ENCODE measurements around the gene HOXC10. TPM values are rescaled to one million over a fixed set of nuclear protein-coding genes. Genes with fewer than 3 reads are reported as not detected.

The HOXC10 gene
- total and polyA plus RNA-seq, 2 donors from 2014 or later = 49.7 to 50.7 TPM

- peak overlapping the region; percentile 87 to 93 for H3K27ac ChIP-seq (ENCODE audit: low read depth in 2 of 2, low read length in 2 of 2)
- H3K4me1 ChIP-seq (ENCODE audit: control insufficient read depth in 2 of 3, insufficient read depth in 2 of 3, low read depth in 1 of 3, low read length in 3 of 3) = peaks cover 0 to 25% (median 18%) of the 10 kb centered on the region in 3 donors
- H3K36me3 ChIP-seq (ENCODE audit: control insufficient read depth in 2 of 3, insufficient read depth in 3 of 3, low read length in 3 of 3) = no peaks in the 10 kb centered on the region
- peak overlapping the region; percentile 52 to 95 (median 59) for H3K9ac ChIP-seq (ENCODE audit: low read length in 3 of 3)
- H3K4me3 ChIP-seq (ENCODE audit: low read length in 3 of 3) = peak overlapping the region; percentile 67 to 88 (median 75)
- no peaks in the 10 kb centered on the region for H3K9me3 ChIP-seq (ENCODE audit: control insufficient read depth in 2 of 3, insufficient read depth in 1 of 3, low read length in 3 of 3)
- no peak for DNase-seq
- H3K27me3 ChIP-seq (ENCODE audit: control insufficient read depth, insufficient read depth, low read length) = peaks cover 3% of the 10 kb centered on the region
- no peak for FAIRE-seq
- no peak for TF ChIP-seq CTCF (IDR thresholded peaks at IDR 0.05; ENCODE audit: borderline replicate concordance, extremely low read depth, insufficient read depth)
- intact Hi-C loops (cut with DNase I) = no loop called here
These were observed 9.0 kb downstream of the HOXC10 start for GRCh38 chr12:53994009-53994263.

DNA sequence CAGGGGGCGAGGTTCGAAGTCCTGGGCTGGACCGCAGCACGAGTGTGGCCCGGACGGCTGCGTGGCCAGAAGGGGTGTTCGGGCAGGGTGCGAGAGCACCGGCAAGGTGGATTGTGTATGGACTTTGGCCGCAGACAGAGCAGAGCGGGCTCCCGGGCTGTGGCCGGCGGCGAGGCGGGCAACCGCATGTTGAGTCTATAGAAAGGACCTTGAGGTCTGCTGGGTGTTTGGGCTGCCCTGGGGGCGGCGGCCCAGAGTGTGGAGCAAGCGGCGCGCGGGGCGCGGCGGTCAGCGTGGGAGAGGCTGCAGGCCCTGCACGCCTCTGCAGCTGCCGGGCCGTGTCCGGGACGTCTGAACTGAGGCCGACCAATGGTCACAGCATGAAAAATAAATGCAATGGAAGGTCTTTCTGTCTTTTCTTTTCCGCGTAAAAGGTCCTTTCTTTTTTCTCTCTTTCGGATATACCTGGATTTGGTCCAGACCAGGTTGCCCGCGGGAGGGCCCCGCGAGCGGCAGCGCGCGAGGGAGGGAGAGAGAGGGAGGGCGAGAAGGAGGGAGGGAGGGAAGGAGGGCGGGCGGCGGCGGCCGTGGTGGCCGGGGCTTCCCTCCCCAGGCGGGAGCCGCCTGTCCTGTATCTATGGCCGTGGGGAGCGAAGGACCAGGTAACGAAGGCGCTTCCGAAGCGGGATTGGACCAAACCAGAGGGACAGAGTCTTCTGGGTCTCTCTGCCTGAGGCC is 9.5 kb downstream of the HOXC10 start:
- peaks cover 3% of the 10 kb centered on the region for H3K27me3 ChIP-seq (ENCODE audit: control insufficient read depth, insufficient read depth, low read length)
- intact Hi-C loops (cut with DNase I) = no loop called here
- DNase-seq (peak in 4 of 5 donors; percentile 60 to 80 (median 78)), FAIRE-seq (no peak)
- H3K4me1 ChIP-seq (ENCODE audit: control insufficient read depth in 2 of 3, insufficient read depth in 2 of 3, low read depth in 1 of 3, low read length in 3 of 3) = peaks cover 0 to 24% (median 18%) of the 10 kb centered on the region in 3 donors
- peak overlapping the region; percentile 71 to 95 (median 91) for H3K9ac ChIP-seq (ENCODE audit: low read length in 3 of 3)
- peak overlapping the region; percentile 67 to 88 (median 75) for H3K4me3 ChIP-seq (ENCODE audit: low read length in 3 of 3)
- no peaks in the 10 kb centered on the region for H3K9me3 ChIP-seq (ENCODE audit: control insufficient read depth in 2 of 3, insufficient read depth in 1 of 3, low read length in 3 of 3)
- peak overlapping the region; percentile 87 to 93 for H3K27ac ChIP-seq (ENCODE audit: low read depth in 2 of 2, low read length in 2 of 2)
- no peak for TF ChIP-seq CTCF (IDR thresholded peaks at IDR 0.05; ENCODE audit: borderline replicate concordance, extremely low read depth, insufficient read depth)
- no peaks in the 10 kb centered on the region for H3K36me3 ChIP-seq (ENCODE audit: control insufficient read depth in 2 of 3, insufficient read depth in 3 of 3, low read length in 3 of 3)

GRCh38 chr12:53995002-53995377 is 10.0 kb downstream of the HOXC10 start:
- FAIRE-seq (no peak), DNase-seq (no peak)
- intact Hi-C loops (cut with DNase I) = no loop called here
- peak overlapping the region; percentile 87 to 93 for H3K27ac ChIP-seq (ENCODE audit: low read depth in 2 of 2, low read length in 2 of 2)
- H3K36me3 ChIP-seq (ENCODE audit: control insufficient read depth in 2 of 3, insufficient read depth in 3 of 3, low read length in 3 of 3) = no peaks in the 10 kb centered on the region
- H3K4me3 ChIP-seq (ENCODE audit: low read length in 3 of 3) = peak overlapping the region; percentile 67 to 88 (median 75)
- H3K9ac ChIP-seq (ENCODE audit: low read length in 3 of 3) = peak overlapping the region; percentile 71 to 95 (median 91)
- no peak for TF ChIP-seq CTCF (IDR thresholded peaks at IDR 0.05; ENCODE audit: borderline replicate concordance, extremely low read depth, insufficient read depth)
- H3K27me3 ChIP-seq (ENCODE audit: control insufficient read depth, insufficient read depth, low read length) = peaks cover 3% of the 10 kb centered on the region
- peaks cover 0 to 22% (median 18%) of the 10 kb centered on the region in 3 donors for H3K4me1 ChIP-seq (ENCODE audit: control insufficient read depth in 2 of 3, insufficient read depth in 2 of 3, low read depth in 1 of 3, low read length in 3 of 3)
- no peaks in the 10 kb centered on the region for H3K9me3 ChIP-seq (ENCODE audit: control insufficient read depth in 2 of 3, insufficient read depth in 1 of 3, low read length in 3 of 3)

Measured in kidney (tissue), 14 donors.